ENCODE measurements around the gene PDE4B. TPM values are rescaled to one million over a fixed set of nuclear protein-coding genes. Genes with fewer than 3 reads are reported as not detected.

Gene PDE4B
- total RNA-seq, 4 donors from 2014 or later = 3.7 to 16.6 (median 5.1) TPM

- no peaks in the 10 kb centered on the region for H3K27me3 ChIP-seq
- intact Hi-C loops (cut with DNase I) = no loop called here
- H3K27ac ChIP-seq (replicated peaks in 1 of 4) = no peak overlapping the region
These were observed 503.1 kb downstream of the PDE4B start for GRCh38 chr1:66295803-66296202.

GRCh38 chr1:66296370-66296769 lies 503.7 kb downstream of the PDE4B start:
- no peak overlapping the region for H3K27ac ChIP-seq (replicated peaks in 1 of 4)
- peaks cover 0 to 15% (median 9%) of the 10 kb centered on the region in 4 donors for H3K4me1 ChIP-seq
- WGBS = 100% methylated on average over 1 of the region's 1 CpG
- H3K4me3 ChIP-seq = no peak overlapping the region
- DNase-seq (ENCODE audit: extremely low spot score) = no peak
- H3K36me3 ChIP-seq = no peaks in the 10 kb centered on the region
- no peaks in the 10 kb centered on the region for H3K27me3 ChIP-seq
- H3K9me3 ChIP-seq = no peaks in the 10 kb centered on the region
- intact Hi-C loops (cut with DNase I) = no loop called here
- TF ChIP-seq EP300 (IDR thresholded peaks at IDR 0.05) = no peak
- no peak for TF ChIP-seq CTCF (IDR thresholded peaks at IDR 0.05)
- no peak for TF ChIP-seq POLR2AphosphoS5 (IDR thresholded peaks at IDR 0.05)
- no peak for TF ChIP-seq POLR2A (IDR thresholded peaks at IDR 0.05; ENCODE audit: low read depth)

More at GRCh38 chr1:66295803-66296202, 503.1 kb downstream of the PDE4B start:
- H3K36me3 ChIP-seq = no peaks in the 10 kb centered on the region
- no peaks in the 10 kb centered on the region for H3K9me3 ChIP-seq
- 89% methylated on average over 6 of the region's 6 CpGs for WGBS
- DNase-seq (ENCODE audit: extremely low spot score) = no peak
- no peak overlapping the region for H3K4me3 ChIP-seq
- H3K4me1 ChIP-seq = peaks cover 0 to 14% (median 7%) of the 10 kb centered on the region in 4 donors
- TF ChIP-seq CTCF (IDR thresholded peaks at IDR 0.05) = no peak
- TF ChIP-seq POLR2A (IDR thresholded peaks at IDR 0.05; ENCODE audit: low read depth) = no peak
- no peak for TF ChIP-seq POLR2AphosphoS5 (IDR thresholded peaks at IDR 0.05)
- TF ChIP-seq EP300 (IDR thresholded peaks at IDR 0.05) = no peak

GRCh38 chr1:66296951-66297350 lies 504.3 kb downstream of the PDE4B start:
- DNase-seq (ENCODE audit: extremely low spot score) = no peak
- Histone ChIP-seq H3K4me1 (peaks cover 0 to 15% (median 10%) of the 10 kb centered on the region in 4 donors), H3K36me3 (no peaks in the 10 kb centered on the region), H3K27ac (replicated peaks in 1 of 4) (no peak overlapping the region), H3K4me3 (no peak overlapping the region), H3K9me3 (no peaks in the 10 kb centered on the region), H3K27me3 (no peaks in the 10 kb centered on the region)
- intact Hi-C loops (cut with DNase I) = no loop called here
- 87% methylated on average over 6 of the region's 6 CpGs for WGBS
- no peak for TF ChIP-seq POLR2AphosphoS5 (IDR thresholded peaks at IDR 0.05)
- no peak for TF ChIP-seq POLR2A (IDR thresholded peaks at IDR 0.05; ENCODE audit: low read depth)
- TF ChIP-seq CTCF (IDR thresholded peaks at IDR 0.05) = no peak
- no peak for TF ChIP-seq EP300 (IDR thresholded peaks at IDR 0.05)

- 85% methylated on average over 1 of the region's 1 CpG for WGBS
- Histone ChIP-seq H3K4me1 (peaks cover 0 to 15% (median 10%) of the 10 kb centered on the region in 4 donors), H3K27me3 (no peaks in the 10 kb centered on the region), H3K27ac (replicated peaks in 1 of 4) (no peak overlapping the region), H3K4me3 (no peak overlapping the region), H3K36me3 (no peaks in the 10 kb centered on the region), H3K9me3 (no peaks in the 10 kb centered on the region)
- no peak for DNase-seq (ENCODE audit: extremely low spot score)
- intact Hi-C loops (cut with DNase I) = no loop called here
- TF ChIP-seq EP300 (IDR thresholded peaks at IDR 0.05) = no peak
- no peak for TF ChIP-seq POLR2A (IDR thresholded peaks at IDR 0.05; ENCODE audit: low read depth)
- no peak for TF ChIP-seq POLR2AphosphoS5 (IDR thresholded peaks at IDR 0.05)
- no peak for TF ChIP-seq CTCF (IDR thresholded peaks at IDR 0.05)
These were observed 505.8 kb downstream of the PDE4B start for GRCh38 chr1:66298464-66298863.

Data from esophagus muscularis mucosa (tissue), 4 donors.